Measurements from ENCODE around the gene TECR. TPM values are rescaled to one million over a fixed set of nuclear protein-coding genes. Genes with fewer than 3 reads are reported as not detected.

TECR gene
- total and polyA plus RNA-seq, 9 of the 15 experiments (the other 6 are each of a cell fraction or from before 2014, with no cell fraction given), result 29.3 to 211 (median 81.4) TPM

DNA sequence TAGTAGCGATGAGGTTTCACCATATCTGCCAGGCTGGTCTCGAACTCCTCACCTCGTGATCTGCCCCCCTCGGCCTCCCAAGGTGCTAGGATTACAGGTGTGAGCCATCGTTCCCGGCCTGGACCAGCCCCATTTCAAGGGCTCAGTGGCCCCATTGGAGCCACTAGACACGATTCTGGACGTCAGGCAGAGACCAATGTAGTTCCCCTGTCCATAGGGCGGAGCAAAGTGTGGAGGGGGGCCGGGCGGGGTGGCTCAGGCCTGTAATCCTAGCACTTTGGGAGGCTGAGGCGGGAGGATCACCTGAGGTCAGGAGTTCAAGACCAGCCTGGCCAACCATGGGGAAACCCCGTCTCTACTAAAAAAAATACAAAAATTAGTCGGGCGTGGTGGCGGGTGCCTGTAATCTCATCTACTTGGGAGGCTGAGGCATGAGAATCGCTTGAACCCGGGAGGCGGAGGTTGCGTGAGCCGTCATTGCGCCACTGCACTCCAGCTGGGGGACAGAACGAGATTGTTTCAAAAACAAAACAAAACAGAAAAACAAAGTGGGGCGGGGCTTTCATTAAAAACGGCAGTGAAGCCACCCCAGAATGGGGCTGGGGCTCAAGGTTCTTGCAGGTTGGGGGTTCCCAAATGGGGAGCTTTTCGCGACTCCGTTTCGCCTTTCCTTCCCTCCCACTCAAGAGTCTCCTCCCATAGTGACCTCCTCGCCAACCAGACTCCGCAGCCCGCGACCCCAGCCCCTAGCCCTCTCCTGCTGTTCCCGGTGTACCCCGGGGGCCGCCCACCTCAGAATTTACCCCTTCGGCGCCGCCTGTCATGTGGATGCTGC lies 758 bp upstream of the TECR start (continued):
- TF ChIP-seq NEUROD1 (IDR thresholded peaks at IDR 0.05; ENCODE audit: borderline replicate concordance, low read depth, low read length, partially characterized antibody) (no peak), ZNF232 (CRISPR knock-in tag; IDR thresholded peaks at IDR 0.05) (no peak), ZNF57 (CRISPR knock-in tag; IDR thresholded peaks at IDR 0.05) (no peak), CEBPZ (IDR thresholded peaks at IDR 0.05; ENCODE audit: borderline replicate concordance, low read depth, low read length) (no peak), HOXB6 (CRISPR knock-in tag; IDR thresholded peaks at IDR 0.05; ENCODE audit: borderline replicate concordance) (no peak), JUNB (CRISPR knock-in tag; conservative IDR thresholded peaks at IDR 0.05) (no peak), FOXA1 (IDR thresholded peaks at IDR 0.05; ENCODE audit: borderline replicate concordance) (no peak), GATA2 (CRISPR knock-in tag; IDR thresholded peaks at IDR 0.05) (no peak), CREB3L1 (IDR thresholded peaks at IDR 0.05; ENCODE audit: borderline replicate concordance, low read depth) (no peak), SNIP1 (IDR thresholded peaks at IDR 0.05; ENCODE audit: low read depth) (no peak), HNRNPL (IDR thresholded peaks at IDR 0.05; ENCODE audit: low read depth, low read length) (no peak), ARID3B (CRISPR knock-in tag; IDR thresholded peaks at IDR 0.05; ENCODE audit: borderline replicate concordance) (no peak)
- TF ChIP-seq, protein P1, sequence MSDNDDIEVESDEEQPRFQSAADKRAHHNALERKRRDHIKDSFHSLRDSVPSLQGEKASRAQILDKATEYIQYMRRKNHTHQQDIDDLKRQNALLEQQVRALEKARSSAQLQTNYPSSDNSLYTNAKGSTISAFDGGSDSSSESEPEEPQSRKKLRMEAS (CRISPR knock-in tag; IDR thresholded peaks at IDR 0.05), result no peak
- TF ChIP-seq, protein P2, sequence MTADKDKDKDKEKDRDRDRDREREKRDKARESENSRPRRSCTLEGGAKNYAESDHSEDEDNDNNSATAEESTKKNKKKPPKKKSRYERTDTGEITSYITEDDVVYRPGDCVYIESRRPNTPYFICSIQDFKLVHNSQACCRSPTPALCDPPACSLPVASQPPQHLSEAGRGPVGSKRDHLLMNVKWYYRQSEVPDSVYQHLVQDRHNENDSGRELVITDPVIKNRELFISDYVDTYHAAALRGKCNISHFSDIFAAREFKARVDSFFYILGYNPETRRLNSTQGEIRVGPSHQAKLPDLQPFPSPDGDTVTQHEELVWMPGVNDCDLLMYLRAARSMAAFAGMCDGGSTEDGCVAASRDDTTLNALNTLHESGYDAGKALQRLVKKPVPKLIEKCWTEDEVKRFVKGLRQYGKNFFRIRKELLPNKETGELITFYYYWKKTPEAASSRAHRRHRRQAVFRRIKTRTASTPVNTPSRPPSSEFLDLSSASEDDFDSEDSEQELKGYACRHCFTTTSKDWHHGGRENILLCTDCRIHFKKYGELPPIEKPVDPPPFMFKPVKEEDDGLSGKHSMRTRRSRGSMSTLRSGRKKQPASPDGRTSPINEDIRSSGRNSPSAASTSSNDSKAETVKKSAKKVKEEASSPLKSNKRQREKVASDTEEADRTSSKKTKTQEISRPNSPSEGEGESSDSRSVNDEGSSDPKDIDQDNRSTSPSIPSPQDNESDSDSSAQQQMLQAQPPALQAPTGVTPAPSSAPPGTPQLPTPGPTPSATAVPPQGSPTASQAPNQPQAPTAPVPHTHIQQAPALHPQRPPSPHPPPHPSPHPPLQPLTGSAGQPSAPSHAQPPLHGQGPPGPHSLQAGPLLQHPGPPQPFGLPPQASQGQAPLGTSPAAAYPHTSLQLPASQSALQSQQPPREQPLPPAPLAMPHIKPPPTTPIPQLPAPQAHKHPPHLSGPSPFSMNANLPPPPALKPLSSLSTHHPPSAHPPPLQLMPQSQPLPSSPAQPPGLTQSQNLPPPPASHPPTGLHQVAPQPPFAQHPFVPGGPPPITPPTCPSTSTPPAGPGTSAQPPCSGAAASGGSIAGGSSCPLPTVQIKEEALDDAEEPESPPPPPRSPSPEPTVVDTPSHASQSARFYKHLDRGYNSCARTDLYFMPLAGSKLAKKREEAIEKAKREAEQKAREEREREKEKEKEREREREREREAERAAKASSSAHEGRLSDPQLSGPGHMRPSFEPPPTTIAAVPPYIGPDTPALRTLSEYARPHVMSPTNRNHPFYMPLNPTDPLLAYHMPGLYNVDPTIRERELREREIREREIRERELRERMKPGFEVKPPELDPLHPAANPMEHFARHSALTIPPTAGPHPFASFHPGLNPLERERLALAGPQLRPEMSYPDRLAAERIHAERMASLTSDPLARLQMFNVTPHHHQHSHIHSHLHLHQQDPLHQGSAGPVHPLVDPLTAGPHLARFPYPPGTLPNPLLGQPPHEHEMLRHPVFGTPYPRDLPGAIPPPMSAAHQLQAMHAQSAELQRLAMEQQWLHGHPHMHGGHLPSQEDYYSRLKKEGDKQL (CRISPR knock-in tag; IDR thresholded peaks at IDR 0.05; ENCODE audit: borderline replicate concordance), result no peak
